Subcutaneous adipose tissue (tissue), 4 donors: ENCODE results near the gene CADPS. TPM values are rescaled to one million over a fixed set of nuclear protein-coding genes. Genes with fewer than 3 reads are reported as not detected.

ENCODE experiments used
- total RNA-seq, 4 donors: library from RNA; depleted of rRNA; stranded (reverse); fragments of >200 nt; gene quantifications; one replicate each; pipeline ENCODE4 v1.1.0, GENCODE V29; 2016
- TF ChIP-seq, protein P1 (sequence below): fragments of 450-650 bp; IDR thresholded peaks from one replicate; pipeline ENCODE4 v1.5.1; 2016; ENCODE audit warnings: low read depth, mild to moderate bottlenecking, control low read depth, antibody characterized with exemption, moderate library complexity

The CADPS gene
- total RNA-seq, 4 donors from 2014 or later, result 1.9 to 25.1 TPM; not detected in 2

DNA sequence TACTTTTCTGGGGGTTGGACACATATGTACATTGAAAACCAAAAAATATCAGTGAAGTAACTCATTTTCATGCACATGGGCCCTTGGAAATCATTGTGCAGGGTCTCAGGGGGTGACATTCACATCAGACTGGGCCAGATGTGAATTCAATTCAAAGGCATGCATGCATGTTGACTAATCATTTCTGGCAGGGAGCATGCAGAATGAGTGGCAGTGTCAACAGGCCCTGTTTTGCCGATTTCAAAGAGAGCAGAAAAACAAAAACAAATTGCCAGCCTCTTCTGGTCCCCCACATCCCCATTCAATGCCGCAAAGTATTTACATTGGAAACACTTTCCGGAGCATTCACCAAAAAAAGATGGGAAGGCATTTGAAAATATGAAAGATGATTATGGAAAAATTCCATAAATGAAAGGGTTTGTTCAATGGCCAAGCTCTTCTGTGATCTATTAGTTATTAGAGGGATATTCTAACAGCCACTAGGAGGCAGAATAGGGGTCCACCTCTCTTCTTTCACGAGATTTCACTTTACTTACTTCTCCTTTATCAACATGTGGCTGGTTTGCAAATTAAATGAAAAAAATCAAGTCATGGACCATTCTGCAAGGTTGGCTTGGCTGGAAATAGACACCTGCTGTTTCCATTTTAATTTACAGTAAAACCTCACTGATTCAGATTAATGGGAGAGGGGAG lies 382.0 kb downstream of the CADPS start:
- TF ChIP-seq, protein P1, sequence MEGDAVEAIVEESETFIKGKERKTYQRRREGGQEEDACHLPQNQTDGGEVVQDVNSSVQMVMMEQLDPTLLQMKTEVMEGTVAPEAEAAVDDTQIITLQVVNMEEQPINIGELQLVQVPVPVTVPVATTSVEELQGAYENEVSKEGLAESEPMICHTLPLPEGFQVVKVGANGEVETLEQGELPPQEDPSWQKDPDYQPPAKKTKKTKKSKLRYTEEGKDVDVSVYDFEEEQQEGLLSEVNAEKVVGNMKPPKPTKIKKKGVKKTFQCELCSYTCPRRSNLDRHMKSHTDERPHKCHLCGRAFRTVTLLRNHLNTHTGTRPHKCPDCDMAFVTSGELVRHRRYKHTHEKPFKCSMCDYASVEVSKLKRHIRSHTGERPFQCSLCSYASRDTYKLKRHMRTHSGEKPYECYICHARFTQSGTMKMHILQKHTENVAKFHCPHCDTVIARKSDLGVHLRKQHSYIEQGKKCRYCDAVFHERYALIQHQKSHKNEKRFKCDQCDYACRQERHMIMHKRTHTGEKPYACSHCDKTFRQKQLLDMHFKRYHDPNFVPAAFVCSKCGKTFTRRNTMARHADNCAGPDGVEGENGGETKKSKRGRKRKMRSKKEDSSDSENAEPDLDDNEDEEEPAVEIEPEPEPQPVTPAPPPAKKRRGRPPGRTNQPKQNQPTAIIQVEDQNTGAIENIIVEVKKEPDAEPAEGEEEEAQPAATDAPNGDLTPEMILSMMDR, result no peak

DNA sequence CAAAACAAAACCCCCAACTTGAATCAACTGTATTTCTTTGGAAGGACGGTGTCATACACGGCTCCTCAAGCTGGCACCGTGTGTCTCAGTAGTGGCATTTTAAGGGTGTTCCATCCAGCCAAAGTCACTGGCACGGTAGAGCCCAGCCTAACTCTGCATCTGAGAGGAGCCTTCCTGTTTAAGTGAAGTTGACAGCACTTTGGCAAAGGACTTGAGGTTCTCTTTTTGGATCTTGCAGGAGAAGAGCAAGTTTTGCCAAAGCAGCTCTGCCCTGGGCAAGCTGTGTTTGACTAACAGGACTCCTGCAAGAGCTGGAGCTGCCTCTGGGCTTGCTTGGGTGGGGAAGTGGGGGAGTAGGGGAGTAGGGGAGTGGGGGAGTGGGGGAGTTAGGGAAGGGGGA lies 392.3 kb downstream of the CADPS start:
- TF ChIP-seq, protein P1, result no peak

DNA sequence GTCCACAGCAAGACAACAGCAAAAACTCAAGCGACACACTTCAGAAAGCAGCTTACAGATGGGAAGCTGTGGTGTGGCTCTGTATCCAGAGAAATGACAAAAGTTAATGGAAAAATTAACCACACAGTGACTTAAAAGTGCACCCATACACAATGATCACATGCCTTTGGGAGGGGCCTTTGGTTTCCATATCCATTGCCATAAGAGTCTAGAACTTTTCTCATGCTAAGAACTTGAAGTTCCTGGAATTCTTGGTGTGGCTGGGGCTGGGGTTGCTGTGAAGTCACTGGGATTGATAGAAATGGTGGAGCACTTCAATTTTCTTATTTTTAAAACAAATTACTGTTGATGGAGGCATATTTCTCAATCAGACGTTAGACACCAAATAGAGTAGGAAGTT lies 393.3 kb downstream of the CADPS start:
- TF ChIP-seq, protein P1, result no peak

DNA sequence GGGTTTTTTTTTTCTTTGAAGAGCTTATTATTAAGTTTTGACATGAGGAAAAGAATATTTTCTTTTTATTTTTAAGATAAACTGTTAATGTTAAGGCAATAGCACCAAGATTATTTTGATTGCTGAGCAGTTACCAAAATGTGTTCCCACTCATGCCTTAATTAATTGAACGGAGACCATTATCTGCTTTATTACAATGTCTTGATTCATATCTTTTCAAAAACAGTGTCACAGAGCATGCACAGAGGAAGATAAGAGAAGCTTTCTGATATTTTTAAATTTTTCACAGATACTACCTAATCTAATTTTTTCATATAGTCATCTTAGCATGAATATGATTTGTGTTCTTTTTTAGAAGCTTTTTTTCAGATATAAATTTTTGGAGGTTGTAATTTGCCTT lies 395.2 kb downstream of the CADPS start:
- TF ChIP-seq, protein P1, result no peak

DNA sequence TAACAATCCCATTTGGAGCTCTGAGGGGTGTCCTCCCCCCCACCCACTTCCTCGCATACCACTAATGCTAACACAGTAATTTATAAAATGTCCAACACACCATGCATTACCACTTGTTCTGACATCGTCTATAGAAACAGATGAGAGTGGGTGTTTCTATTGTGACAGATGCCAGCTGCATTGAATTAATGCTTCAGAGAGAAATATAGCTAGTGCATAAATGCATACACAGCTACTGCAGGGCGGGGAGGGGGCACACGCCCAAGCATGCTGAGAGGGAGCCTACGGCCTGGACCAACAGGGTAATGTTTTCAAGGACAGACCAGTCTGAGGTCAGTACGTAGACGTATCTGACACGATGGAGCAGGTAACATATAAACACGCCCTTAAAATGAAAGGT lies 395.9 kb downstream of the CADPS start:
- TF ChIP-seq, protein P1, result no peak

DNA sequence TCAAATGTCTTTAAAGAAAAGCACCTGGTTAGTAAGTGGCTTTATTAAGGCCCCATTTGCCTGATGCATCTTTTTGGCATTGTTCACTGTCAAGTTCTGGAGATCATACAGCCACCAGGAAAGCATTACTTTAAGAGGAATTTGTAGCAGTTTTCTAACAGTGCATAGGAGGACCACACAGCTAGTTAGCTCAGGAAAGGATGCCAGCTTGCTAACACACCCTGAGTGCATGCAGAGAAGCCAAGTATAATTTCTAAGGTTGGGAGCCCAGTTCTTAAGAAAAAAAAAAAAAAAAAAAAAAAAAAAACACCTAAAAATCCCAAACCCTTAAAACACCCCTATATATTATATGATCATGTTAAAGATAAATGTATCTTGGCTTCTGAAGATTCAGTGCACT lies 399.9 kb downstream of the CADPS start:
- TF ChIP-seq, protein P1, result no peak

DNA sequence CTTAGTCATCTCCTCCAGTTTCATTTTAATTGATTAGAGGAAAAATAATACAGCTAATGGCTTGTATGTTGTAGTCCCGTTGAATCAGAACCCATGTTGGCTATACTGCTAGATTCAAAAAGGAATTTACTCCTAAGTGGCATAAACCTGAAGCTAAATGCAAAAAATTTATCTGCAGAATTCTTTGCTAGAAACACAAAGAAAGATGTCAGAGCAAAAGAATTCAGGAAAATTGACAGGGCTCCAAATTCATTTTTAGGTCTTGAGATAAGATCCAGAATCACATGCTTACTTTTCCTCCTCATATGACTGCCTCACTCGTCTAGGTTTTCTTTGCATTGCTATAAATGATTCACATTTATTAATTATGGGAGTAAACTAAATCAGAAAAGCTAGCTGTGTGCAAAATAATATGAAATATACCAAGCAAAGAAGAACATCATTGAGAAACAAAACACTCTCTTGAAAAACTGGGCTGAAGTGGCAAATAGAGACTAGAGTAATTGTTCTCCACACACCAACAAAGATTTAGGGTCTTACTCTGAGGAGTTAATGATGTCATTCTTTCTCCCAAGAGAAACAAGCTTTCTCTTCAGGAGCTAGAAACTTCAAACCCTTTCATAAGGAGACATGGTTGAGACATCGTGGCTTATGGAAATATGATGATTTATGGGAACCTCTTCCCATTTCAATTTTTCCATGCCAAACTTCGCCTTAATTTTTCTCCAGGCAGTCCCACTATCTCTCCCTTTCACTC lies 407.1 kb downstream of the CADPS start:
- TF ChIP-seq, protein P1, result no peak
